Colonic mucosa (tissue), 4 donors: ENCODE results near the gene IL19. TPM values are rescaled to one million over a fixed set of nuclear protein-coding genes. Genes with fewer than 3 reads are reported as not detected.
A peak's percentile ranks its signal among the peaks of the same experiment; 100 is the strongest.

ENCODE experiments used
- DNase-seq: peaks from one replicate; pipeline ENCODE4 v3.0.0-alpha.2; 2020
- H3K27ac ChIP-seq: fragments of 200-600 bp; one replicate; pipeline ENCODE4 v1.8.0; 2021
- H3K27me3 ChIP-seq: fragments of 200-600 bp; one replicate; pipeline ENCODE4 v1.8.0; 2021
- H3K36me3 ChIP-seq: fragments of 200-600 bp; one replicate; pipeline ENCODE4 v1.8.0; 2021
- H3K4me1 ChIP-seq: fragments of 200-600 bp; one replicate; pipeline ENCODE4 v1.8.0; 2021; ENCODE audit warnings: mild to moderate bottlenecking
- H3K4me3 ChIP-seq: fragments of 200-600 bp; one replicate; pipeline ENCODE4 v1.8.0; 2021
- H3K9ac ChIP-seq, 2 donors: one replicate each; pipeline ENCODE4 v1.7.0; 2013; ENCODE audit warnings: control low read depth in 2 of 2, low read depth in 2 of 2, low read length in 2 of 2
- H3K9me3 ChIP-seq: fragments of 200-600 bp; one replicate; pipeline ENCODE4 v1.8.0; 2021
- intact Hi-C: fragments of 100-400 bp; cut with DNase I; formaldehyde crosslinking; loops from one replicate; pipeline ENCODE4 v1.14.1; 2022
- total RNA-seq, 2 donors: library from RNA; stranded (reverse); fragmentation: NEBNext Ultra II Directional in 1 of 2; extraction: Animal tissue kit (Norgen Biotek cat#: 25700) in 1 of 2; gene quantifications; one replicate each; pipeline ENCODE4 v1.2.1, GENCODE V29; 2021
- TF ChIP-seq, protein P1 (sequence below): fragments of 200-600 bp; IDR thresholded peaks from one replicate; pipeline ENCODE4 v1.8.0; 2022; ENCODE audit warnings: antibody characterized with exemption, mild to moderate bottlenecking
- donor health status: healthy.
- donor health status: DM: no; HTN: no; CAD: no.
- donor health status: DM: no; HTN: no; CAD: no.

The IL19 gene, protein sequence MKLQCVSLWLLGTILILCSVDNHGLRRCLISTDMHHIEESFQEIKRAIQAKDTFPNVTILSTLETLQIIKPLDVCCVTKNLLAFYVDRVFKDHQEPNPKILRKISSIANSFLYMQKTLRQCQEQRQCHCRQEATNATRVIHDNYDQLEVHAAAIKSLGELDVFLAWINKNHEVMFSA
- under 1 TPM in 1 of 2 donors, not detected in 1; 0.40 TPM for total RNA-seq

DNA sequence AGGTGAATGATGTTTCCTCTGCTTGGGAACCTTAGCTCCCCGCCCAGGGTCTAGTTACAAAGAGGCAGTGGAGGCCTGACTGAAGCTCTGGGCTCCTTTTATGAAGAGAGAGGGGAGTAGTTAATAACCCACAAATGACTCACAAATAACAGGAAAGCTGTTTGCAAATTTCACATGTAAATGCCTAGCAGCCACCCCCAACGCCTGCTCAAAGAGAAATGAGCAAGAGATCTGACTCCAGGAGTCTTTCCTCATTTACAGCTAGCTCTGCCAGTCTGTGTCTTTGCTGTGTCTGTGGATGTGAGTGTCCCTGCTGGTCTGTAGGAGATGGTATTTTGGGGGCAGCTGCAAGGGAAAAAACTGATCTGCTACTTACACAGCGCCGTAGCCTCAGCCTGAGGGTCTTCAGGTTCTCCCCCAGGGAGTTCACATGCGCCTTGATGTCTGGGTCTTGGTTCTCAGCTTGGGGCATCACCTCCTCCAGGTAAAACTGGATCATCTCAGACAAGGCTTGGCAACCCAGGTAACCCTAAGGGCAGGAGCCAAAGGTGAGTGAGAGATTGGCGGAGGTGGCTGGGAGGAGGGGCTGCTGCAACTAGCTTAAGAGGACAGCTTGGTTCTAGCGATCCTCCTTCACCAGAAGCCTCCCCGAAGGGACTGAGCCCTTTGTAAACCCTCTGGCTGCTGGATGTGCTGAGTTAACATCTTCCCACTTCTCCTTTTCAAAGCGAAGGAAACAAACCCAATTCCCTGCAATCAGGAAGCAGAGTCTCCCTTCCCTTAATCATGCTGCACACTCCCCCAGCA is at the start of gene IL19:
Gene IL19, plus strand, starts transcription at position 243 of the 807 bp plus-strand sequence. CDS start 65,890 bp downstream, outside the sequence.
- Histone ChIP-seq H3K27ac (peak within 1 kb of the TSS; percentile 40), H3K4me3 (no peak within 1 kb of the TSS), H3K27me3 (no peaks in the 10 kb centered on the region), H3K4me1 (no peaks in the 10 kb centered on the region), H3K36me3 (no peaks in the 10 kb centered on the region), H3K9me3 (no peaks in the 10 kb centered on the region), H3K9ac (no peak within 1 kb of the TSS)
- DNase-seq = no peak
- TF ChIP-seq, protein P1, sequence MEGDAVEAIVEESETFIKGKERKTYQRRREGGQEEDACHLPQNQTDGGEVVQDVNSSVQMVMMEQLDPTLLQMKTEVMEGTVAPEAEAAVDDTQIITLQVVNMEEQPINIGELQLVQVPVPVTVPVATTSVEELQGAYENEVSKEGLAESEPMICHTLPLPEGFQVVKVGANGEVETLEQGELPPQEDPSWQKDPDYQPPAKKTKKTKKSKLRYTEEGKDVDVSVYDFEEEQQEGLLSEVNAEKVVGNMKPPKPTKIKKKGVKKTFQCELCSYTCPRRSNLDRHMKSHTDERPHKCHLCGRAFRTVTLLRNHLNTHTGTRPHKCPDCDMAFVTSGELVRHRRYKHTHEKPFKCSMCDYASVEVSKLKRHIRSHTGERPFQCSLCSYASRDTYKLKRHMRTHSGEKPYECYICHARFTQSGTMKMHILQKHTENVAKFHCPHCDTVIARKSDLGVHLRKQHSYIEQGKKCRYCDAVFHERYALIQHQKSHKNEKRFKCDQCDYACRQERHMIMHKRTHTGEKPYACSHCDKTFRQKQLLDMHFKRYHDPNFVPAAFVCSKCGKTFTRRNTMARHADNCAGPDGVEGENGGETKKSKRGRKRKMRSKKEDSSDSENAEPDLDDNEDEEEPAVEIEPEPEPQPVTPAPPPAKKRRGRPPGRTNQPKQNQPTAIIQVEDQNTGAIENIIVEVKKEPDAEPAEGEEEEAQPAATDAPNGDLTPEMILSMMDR = no peak
- intact Hi-C loops = no loop called here

DNA sequence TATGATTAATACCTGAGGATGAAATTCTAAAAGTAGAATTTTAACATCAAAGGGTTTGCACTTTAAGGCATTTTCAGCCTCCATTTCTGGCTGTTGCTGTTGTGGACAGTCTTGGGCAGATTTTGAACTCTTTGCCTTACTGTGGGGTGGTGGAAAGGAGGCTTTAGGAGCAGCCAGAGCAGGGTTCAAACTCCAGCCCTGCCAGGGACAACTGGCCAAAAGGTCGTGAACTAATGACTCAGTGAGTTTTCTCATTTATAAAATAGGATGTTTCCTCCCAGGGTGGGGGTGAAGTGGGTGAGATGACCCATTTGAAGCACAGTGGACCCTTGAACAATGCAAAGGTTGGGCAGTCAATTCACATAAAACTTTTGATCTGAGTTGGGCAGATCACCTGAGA is 49.1 kb upstream of the IL19 start:
- Histone ChIP-seq H3K9me3 (no peaks in the 10 kb centered on the region), H3K27ac (no peak overlapping the region), H3K36me3 (no peaks in the 10 kb centered on the region), H3K4me3 (no peak overlapping the region), H3K27me3 (no peaks in the 10 kb centered on the region), H3K4me1 (peaks cover 7% of the 10 kb centered on the region), H3K9ac (no peak overlapping the region)
- TF ChIP-seq, protein P1 = no peak
- intact Hi-C loops = loop anchor here (5.0 kb wide), 1 partner anchor 34 kb away; no protein-coding TSS in a partner anchor
- no peak for DNase-seq

DNA sequence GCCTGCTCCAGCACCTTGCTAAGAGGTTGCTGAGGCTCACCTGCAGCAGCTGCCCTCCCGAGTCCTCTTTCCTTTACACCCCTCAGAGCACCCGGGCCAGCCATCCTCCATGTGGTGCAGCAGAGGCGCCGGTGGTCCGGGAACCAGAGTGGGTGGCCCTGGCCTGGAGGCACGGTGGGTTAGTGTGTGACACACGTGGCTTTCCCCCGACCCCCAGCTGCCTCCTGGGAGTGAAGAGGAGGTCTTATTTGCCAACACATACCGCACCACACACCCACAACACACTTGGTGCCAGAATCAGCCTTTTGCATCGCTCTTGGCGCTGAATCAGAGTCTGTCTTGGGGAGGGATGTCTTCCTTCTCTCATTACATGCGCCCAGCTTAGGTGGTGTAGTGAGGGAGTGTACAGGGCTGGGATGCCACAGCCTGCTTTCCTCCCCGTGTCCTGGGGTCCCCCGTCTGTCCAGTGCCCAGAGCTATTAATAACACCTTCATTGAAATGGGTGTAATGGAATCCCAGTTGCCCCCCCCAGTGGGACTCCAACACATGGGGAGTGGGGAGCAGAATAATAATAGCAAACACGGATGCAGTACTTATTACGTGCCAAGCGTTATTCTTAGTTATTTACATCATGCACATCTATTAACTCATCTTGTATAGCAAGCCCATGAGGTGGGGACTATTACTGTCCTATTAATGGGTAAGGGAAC is 47.7 kb upstream of the IL19 start:
- H3K36me3 ChIP-seq = no peaks in the 10 kb centered on the region
- H3K4me3 ChIP-seq = no peak overlapping the region
- H3K27ac ChIP-seq = no peak overlapping the region
- intact Hi-C loops = loop anchor here (5.0 kb wide), 1 partner anchor 36 kb away; no protein-coding TSS in a partner anchor
- H3K27me3 ChIP-seq = no peaks in the 10 kb centered on the region
- DNase-seq = no peak
- H3K9me3 ChIP-seq = no peaks in the 10 kb centered on the region
- no peaks in the 10 kb centered on the region for H3K4me1 ChIP-seq
- TF ChIP-seq, protein P1 = no peak
- H3K9ac ChIP-seq = no peak overlapping the region

DNA sequence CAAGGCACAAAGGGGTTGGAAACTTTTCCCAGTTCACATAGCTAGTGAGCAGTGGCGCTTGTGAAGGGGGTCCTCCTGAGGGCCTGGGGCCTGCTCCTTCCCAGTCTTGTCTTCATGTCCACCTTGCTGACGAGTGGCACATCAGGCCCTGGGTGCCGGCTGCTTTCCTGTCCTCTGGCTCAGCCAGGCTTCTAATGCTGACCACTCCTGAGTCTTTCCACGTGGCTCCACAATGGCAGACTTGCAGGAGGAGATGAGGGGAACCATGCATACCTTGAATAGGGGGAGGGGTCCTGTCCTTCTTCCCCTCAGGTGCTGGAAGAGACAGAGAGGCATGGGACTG is 47.1 kb upstream of the IL19 start:
- H3K9ac ChIP-seq = no peak overlapping the region
- DNase-seq = no peak
- intact Hi-C loops = loop anchor here (5.0 kb wide), 1 partner anchor 36 kb away; no protein-coding TSS in a partner anchor
- no peaks in the 10 kb centered on the region for H3K9me3 ChIP-seq
- no peak overlapping the region for H3K4me3 ChIP-seq
- H3K27me3 ChIP-seq = no peaks in the 10 kb centered on the region
- no peaks in the 10 kb centered on the region for H3K4me1 ChIP-seq
- TF ChIP-seq, protein P1 = no peak
- H3K36me3 ChIP-seq = no peaks in the 10 kb centered on the region
- H3K27ac ChIP-seq = no peak overlapping the region

DNA sequence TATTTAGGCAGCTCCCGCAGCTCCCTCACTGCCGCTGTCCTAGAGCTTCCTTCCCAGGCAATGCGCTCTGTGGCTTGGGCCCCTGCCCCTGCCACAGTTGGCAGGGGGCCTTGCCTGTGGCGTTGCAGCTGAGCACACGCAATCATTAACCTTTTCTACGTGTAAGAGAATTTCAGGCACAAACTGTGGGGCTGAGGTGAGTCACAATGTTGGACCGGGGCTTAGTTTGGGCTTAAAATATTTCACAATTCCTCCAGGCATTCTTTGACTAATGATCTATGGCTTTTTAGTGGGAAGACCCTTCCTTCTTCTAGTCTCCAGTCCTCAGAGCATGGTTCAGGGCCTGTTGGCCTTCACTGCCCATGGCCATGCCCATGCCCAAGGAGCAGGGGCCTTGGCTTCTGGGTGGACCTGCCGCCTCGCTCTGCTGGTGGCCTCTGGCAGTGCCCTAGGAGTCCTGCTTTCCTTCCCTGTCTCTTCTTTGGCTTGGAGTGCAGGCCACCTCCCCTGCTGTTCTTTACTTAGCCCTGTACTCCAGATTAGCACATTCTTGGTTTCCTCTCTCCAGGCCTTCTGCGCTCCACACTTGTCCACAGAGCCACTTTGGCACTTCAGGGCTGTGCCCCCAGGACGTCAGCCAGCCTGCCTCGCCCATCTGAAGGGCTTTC is 46.6 kb upstream of the IL19 start:
- Histone ChIP-seq H3K9me3 (no peaks in the 10 kb centered on the region), H3K36me3 (no peaks in the 10 kb centered on the region), H3K27me3 (no peaks in the 10 kb centered on the region), H3K9ac (no peak overlapping the region), H3K4me3 (no peak overlapping the region), H3K4me1 (no peaks in the 10 kb centered on the region), H3K27ac (no peak overlapping the region)
- DNase-seq = no peak
- intact Hi-C loops = loop anchor here (5.0 kb wide), 1 partner anchor 37 kb away; no protein-coding TSS in a partner anchor
- TF ChIP-seq, protein P1 = no peak
